ENCODE data around the gene KCNMA1.
"Not testable (repeated sequence)": the region's sequence is repeated elsewhere in the genome, so short reads cannot be mapped to it uniquely, and the experiment has no call there.

The KCNMA1 gene

GRCh38 chr10:77661100-77661499, 23.5 kb upstream of the KCNMA1 start:
- DNase-seq, result no peak

- not testable (repeated sequence) for DNase-seq
These were observed 21.6 kb upstream of the KCNMA1 start for GRCh38 chr10:77659046-77659670.

- no peak for DNase-seq
These were observed 15.6 kb upstream of the KCNMA1 start for GRCh38 chr10:77653210-77653609.

GRCh38 chr10:77649333-77650331, 12.0 kb upstream of the KCNMA1 start:
- no peak for DNase-seq

- DNase-seq, result no peak
These were observed 10.9 kb upstream of the KCNMA1 start for GRCh38 chr10:77648472-77648871.

- no peak for DNase-seq
These were observed 10.1 kb upstream of the KCNMA1 start for GRCh38 chr10:77647543-77648293.

GRCh38 chr10:77644557-77645243, 7.1 kb upstream of the KCNMA1 start:
- DNase-seq, result no peak

- no peak for DNase-seq
These were observed 6.3 kb upstream of the KCNMA1 start for GRCh38 chr10:77643795-77644468.

GRCh38 chr10:77641788-77642397, 4.3 kb upstream of the KCNMA1 start:
- DNase-seq, result peak; percentile 58

- DNase-seq, result no peak
These were observed 3.7 kb upstream of the KCNMA1 start for GRCh38 chr10:77641344-77641743.

- DNase-seq, result no peak
These were observed 2.6 kb upstream of the KCNMA1 start for GRCh38 chr10:77640167-77640566.

- DNase-seq, result no peak
These were observed 2.1 kb upstream of the KCNMA1 start for GRCh38 chr10:77639756-77640155.

GRCh38 chr10:77638321-77639101, 903 bp upstream of the KCNMA1 start:
- DNase-seq, result no peak

- DNase-seq, result no peak
These were observed 559 bp downstream of the KCNMA1 start for GRCh38 chr10:77636967-77637531.

- no peak for DNase-seq
These were observed 1.2 kb downstream of the KCNMA1 start for GRCh38 chr10:77636282-77636966.

- no peak for DNase-seq
These were observed 2.0 kb downstream of the KCNMA1 start for GRCh38 chr10:77635402-77636227.

- no peak for DNase-seq
These were observed 2.7 kb downstream of the KCNMA1 start for GRCh38 chr10:77634939-77635338.

GRCh38 chr10:77633376-77633775, 4.2 kb downstream of the KCNMA1 start:
- no peak for DNase-seq

GRCh38 chr10:77631241-77631640, 6.4 kb downstream of the KCNMA1 start:
- no peak for DNase-seq
